Uterine smooth muscle cell (primary cell): Measurements from ENCODE around the gene RETREG2. TPM values are rescaled to one million over a fixed set of nuclear protein-coding genes. Genes with fewer than 3 reads are reported as not detected.

Source experiments
- total RNA-seq: library from RNA; depleted of rRNA; stranded (reverse); fragments of >200 nt; gene quantifications from 2 replicates; pipeline ENCODE4 v1.2.3, GENCODE V29; 2014

RETREG2 gene, protein sequence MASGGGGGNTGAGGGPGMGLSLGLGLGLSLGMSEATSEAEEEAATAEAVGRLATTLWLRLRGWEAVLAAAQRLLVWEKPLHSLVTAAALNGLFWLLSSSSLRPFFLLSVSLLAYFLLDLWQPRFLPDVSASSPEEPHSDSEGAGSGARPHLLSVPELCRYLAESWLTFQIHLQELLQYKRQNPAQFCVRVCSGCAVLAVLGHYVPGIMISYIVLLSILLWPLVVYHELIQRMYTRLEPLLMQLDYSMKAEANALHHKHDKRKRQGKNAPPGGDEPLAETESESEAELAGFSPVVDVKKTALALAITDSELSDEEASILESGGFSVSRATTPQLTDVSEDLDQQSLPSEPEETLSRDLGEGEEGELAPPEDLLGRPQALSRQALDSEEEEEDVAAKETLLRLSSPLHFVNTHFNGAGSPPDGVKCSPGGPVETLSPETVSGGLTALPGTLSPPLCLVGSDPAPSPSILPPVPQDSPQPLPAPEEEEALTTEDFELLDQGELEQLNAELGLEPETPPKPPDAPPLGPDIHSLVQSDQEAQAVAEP
- 75.1 and 77.5 TPM in 2 replicates for total RNA-seq

DNA sequence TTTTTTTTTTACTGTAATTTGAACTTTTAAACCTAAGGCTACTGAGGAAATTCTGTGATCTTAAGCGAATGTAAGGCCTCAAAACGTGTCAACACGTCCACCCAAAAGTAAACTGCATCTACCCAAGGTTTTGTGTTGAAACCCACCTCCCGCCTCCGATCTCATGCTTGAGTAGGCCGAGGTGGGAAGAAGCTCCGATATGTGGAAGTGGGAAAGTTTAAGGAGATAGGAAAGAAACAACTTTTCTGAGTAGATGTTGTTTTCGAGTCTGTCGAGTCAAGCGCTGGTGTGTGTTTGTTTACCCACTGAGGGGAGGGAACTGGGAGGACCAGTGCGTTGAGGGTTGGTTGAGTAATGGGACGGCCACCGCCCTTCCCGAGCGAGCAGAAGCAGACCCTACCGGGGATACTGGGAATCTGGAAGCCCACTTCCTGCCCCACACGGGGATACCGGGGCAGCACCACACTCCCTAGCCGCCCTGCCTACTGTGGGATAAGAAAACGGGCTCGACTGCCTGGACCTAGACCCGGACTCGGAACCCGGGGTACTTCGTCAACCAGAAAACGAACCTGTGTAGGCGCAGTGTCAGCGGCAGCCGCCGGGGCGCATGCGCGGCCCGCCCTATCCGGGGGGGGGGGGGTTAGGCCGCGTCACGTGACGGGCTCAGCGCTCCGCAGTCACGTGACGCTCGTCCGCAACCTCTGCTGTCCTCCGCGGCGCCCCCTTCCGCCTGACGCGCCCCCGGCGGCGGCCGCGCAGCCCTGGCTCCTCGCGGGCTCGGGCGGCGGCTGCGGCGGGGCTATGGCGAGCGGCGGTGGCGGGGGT is at the start of gene RETREG2:
TSS of gene RETREG2 (plus strand) at position 724 of the 825 bp plus-strand sequence. CDS start at position 802, 78 bp downstream.

DNA sequence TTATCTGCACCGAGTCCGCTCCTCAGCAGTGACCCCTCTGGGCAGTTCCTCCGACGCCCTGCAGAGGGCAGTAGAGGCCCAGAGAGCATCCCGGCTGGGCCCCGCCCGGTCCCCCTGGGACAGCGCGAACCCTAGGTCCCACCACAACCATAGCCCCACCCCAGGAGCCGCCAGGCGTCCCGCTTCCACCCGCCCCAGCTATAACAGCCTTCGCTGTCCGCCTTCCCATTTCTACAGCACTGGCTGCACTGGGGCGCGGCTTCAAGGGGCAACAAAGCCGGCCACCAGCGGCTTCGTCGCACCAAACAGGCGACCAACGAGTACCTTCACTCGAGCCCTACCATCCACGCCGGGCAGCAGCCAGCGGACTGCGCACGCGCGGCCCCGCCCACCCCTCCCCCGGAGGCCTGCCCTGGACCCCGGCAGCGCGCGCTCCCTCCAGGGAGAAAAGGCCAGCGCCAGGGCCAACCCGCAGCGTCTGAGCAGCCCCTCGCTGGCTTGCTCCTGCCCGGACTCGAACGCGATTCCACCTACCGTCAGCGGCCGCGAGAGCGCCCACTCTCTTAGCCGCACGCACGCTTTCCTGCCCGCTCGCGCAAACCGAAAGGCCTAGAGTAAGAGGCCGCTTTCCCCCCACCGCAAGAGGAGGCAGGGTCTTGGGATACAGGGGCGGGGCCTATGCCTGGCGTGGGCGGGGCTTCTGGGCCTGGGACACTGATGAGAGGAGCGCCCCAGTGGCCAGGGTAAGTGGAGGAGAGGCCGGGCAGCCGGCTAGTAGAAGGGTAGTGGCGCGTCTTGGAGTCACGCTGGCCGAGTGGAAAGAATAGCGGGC is 17.7 kb upstream of the RETREG2 start, which contains the start of gene NHEJ1:
TSS of gene NHEJ1 (minus strand) at position 630 of the 832 bp plus-strand sequence. CDS start 2,453 bp downstream, outside the sequence.

DNA sequence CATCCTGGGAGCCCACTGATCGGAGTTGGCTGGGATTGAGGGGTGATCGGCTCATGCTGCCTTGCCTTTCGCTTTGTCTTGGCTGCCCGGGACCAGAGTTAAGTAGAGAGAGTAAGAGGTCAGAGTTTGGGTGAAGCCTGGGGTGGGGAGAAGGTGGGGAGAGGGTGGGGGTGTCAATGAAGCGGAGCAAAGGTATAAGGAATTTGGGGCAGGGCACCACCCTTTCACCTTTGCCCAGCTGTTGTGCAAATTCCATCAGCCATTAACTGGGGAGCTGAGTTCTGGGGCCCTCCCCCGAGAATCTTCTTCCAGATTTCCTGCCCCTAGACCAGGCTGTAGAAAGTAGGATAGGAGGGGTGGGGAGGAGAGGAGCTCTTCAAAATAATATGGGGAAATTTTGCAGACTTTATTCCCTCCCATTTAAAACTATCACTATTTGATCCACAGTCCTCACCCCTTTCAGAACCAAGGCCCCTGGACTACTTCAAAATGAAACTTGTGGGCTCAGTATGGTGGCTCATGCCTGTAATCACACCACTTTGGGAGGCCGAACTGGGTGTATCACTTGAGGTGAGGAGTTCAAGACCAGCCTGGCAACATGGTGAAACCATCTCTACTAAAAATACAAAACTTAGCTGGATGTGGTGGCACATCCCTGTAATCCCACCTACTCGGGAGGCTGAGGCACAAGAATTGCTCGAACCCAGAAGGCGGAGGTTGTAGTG is 8.0 kb upstream of the RETREG2 start, which contains the start of gene SLC23A3:
TSS of gene SLC23A3 (minus strand) at position 100 of the 725 bp plus-strand sequence. CDS start at position 55, 45 bp downstream.

DNA sequence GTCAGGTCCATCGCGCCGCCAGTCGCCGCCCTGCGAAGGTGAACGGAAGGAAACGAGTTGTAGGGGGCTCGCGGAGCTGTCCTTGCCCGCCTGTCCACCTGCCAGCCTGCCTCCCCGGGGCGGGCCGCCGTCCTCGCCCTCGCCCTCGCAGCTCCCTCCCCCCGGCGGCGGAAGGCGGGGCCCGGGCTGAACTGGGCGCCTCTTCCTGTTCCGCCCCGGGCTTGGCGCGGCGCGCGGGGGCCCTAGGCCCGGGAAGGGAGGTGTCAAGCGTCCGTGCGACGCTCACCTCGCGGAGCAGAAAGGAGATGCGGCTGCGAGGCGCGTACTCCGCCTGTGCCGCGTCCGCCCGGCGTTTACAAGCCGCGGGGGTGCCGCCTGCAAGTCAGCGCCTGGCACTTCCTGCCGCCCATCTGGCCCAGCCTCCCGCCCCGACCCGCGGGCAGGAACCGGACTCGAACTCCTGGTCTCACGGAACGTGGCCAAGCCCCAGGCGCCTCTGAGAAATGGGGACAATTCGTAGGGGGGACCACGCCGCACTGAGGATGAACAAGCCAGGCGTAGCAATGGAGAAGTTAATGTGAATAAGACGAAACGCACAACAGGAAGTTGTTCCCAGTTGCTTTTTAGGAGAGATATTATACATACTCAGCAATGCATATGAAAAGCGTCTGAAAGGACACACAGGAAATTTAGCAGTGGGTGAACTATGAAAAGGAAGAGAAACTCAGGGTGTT is 1.1 kb upstream of the RETREG2 start, which contains the start of gene CNPPD1:
TSS of gene CNPPD1 (minus strand) at position 108 of the 734 bp plus-strand sequence. CDS start at position 11, 97 bp downstream.

DNA sequence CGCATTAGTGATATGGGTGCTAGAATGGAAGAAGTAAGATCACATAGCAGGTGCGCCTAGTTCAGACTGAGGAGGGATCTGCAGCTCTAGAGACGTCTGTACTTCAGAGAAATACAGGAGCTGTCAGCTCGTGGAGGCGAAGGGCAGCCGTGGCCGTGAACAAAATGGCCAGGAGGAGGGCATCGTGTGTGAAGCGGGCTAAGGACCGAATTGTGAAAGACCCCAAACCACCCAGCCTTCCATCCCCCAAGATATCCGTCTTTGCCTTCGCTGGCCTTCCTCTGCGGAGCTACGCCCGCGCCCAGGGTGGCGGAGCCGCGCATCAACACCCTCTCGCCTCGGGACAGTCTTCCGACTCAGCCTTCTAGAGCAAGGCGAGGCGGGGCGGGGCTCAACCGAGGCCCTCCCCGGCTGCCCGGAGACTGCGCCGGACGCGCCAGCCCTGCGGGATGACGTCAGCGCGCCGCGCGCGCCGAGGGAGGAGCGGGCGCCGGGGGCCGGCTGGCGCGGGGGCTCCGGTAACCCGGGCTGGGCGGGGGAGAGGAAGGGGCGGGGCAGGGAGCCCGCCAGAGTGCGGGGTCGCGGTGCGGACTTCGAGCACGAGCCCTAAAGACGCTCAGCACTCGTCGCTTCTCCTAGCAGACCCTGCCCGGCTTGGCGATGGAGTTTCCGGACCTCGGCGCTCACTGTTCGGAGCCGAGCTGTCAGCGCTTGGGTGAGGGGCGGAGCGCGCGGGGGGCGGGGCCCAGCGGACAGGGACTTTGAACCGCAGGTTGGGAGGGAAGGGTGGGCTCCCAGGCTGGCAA is 28.5 kb downstream of the RETREG2 start, which contains the start of gene ZFAND2B:
TSS of gene ZFAND2B (plus strand) at position 455 of the 806 bp plus-strand sequence. CDS start at position 661, 206 bp downstream.

DNA sequence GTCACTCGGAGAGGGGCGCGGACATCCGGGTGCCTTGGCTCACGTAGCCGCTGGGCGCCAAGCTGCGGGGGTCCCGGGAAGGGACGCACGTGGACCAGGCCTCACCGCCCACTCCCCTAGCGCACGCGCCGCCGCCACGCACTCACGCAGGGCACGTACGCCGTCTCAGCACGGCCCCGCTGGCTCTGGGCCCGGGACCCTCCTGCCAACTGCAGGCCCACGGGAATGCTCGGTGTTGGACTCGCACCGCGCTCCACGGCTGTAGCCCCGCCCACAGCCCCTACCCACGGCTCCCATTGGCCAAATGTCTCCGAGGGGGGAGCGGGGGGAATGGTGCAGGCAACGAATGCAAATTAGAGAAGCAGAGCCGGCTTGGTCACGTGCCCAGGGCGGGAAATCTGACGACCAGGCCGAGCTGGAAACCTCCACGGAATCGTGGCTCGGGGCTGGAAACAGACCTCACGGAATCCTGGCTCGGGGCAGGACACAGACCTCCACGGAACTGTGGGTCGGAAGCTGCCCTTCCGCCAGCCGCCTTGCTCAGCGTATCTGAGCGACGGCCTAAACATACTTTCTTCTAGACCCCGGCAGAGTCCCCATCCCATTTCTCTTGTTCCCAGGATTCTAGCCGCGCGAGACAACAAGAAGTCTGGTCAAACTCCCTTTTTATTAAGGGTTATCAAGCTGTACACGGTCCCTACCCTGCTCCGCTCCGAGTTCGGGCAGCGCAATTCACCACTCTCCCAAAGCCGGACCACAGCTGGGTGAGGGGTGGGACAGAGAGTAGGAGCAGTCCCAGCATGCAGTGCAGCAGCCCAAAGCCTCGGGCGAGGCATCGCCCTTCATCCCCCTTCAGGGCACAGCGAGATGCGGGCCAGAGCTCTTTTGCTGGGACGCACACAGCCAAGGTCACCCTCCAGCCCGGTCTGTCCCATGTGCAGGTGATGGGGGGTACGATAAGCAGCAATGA is 40.9 kb downstream of the RETREG2 start, which contains the start of gene ABCB6:
TSS of gene ABCB6 (minus strand) at position 227 of the 970 bp plus-strand sequence. CDS start 285 bp downstream, outside the sequence.

DNA sequence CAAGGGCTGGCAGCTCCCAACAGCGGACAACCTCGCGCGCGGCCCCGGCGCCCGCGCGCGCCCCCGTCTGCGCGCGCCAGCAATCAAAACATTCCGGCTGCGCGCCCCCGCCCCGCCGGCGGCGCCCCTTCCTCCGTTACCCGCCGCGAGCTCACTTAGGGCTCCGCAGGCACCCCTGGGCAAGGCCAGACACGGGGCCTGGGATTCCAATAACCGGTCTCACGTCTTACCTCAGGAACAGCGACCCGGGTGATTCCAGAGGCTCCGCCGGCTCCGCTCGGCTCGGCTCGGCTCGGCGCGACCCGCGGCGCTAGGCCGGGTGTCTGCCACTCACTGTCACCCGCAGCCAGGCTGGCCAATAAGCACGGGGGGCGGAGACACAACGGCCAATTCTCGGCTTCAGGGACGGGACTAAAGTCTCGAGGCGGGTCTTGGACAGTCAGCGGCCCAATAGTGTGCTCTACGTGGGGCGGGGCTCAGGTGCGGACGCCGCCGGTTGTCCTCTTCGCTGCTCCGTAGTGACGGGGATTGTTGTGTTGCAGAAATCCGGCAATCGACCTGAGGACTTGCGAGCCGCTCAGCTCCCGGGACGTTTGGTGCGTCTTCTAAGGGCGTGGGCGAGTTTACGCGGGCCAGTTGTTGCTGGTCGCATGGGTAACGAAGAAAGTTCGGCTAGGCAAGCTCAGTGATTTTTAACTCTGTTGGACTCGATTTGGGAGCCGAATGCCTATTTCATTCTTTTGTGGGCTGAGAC is 51.4 kb downstream of the RETREG2 start, which contains the start of the genes ANKZF1 and ATG9A:
TSS of gene ANKZF1 (plus strand) at position 502 of the 754 bp plus-strand sequence. CDS start 452 bp downstream, outside the sequence.
TSS of gene ATG9A (minus strand) at position 332 of the 754 bp plus-strand sequence. CDS start 1,612 bp downstream, outside the sequence.

Other genes with a start within 250 kb of the RETREG2 start
- gene CDK5R2, start 218.6 kb upstream of the RETREG2 start, total RNA-seq: 0.22 and 0.25 TPM in 2 replicates
- not detected in 2 replicates for gene FEV, start 193.1 kb upstream of the RETREG2 start, total RNA-seq
- gene CRYBA2, start 184.9 kb upstream of the RETREG2 start, total RNA-seq: not detected in 2 replicates
- not detected in 2 replicates for gene CFAP65, start 136.8 kb upstream of the RETREG2 start, total RNA-seq
- gene IHH, start 117.4 kb upstream of the RETREG2 start, total RNA-seq: 0.11 TPM in 1 of 2 replicates, not detected in the other
- gene NHEJ1, start 17.5 kb upstream of the RETREG2 start, total RNA-seq: 19.7 and 23.9 TPM in 2 replicates
- 1.00 and 2.5 TPM in 2 replicates for gene SLC23A3, start 8.2 kb upstream of the RETREG2 start, total RNA-seq
- 26.9 and 31.2 TPM in 2 replicates for gene CNPPD1, start 1.4 kb upstream of the RETREG2 start, total RNA-seq
- gene ZFAND2B, start 28.5 kb downstream of the RETREG2 start, total RNA-seq: 25.5 and 30.0 TPM in 2 replicates
- 28.1 and 38.4 TPM in 2 replicates for gene ABCB6, start 40.7 kb downstream of the RETREG2 start, total RNA-seq
- 27.0 and 40.4 TPM in 2 replicates for gene ATG9A, start 51.4 kb downstream of the RETREG2 start, total RNA-seq
- 23.4 and 27.0 TPM in 2 replicates for gene ANKZF1, start 51.5 kb downstream of the RETREG2 start, total RNA-seq
- 17.5 and 19.1 TPM in 2 replicates for gene GLB1L, start 67.2 kb downstream of the RETREG2 start, total RNA-seq
- 42.4 and 48.9 TPM in 2 replicates for gene STK16, start 67.2 kb downstream of the RETREG2 start, total RNA-seq
- 0.11 TPM in 1 of 2 replicates, not detected in the other for gene TUBA4B, start 75.0 kb downstream of the RETREG2 start, total RNA-seq
- gene TUBA4A, start 75.6 kb downstream of the RETREG2 start, total RNA-seq: 6.9 and 11.5 TPM in 2 replicates
- gene DNAJB2, start 101.1 kb downstream of the RETREG2 start, total RNA-seq: 47.1 and 51.1 TPM in 2 replicates
- gene PTPRN, start 131.1 kb downstream of the RETREG2 start, total RNA-seq: 9.0 and 58.1 TPM in 2 replicates
- gene RESP18, start 154.5 kb downstream of the RETREG2 start, total RNA-seq: not detected in 2 replicates
- gene DNPEP, start 209.6 kb downstream of the RETREG2 start, total RNA-seq: 80.4 and 85.0 TPM in 2 replicates
- 284 and 858 TPM in 2 replicates for gene DES, start 240.1 kb downstream of the RETREG2 start, total RNA-seq